Measurements from ENCODE around the gene FAM168B. TPM values are rescaled to one million over a fixed set of nuclear protein-coding genes. Genes with fewer than 3 reads are reported as not detected.

The FAM168B gene
- total and polyA plus RNA-seq, 2 of the 13 experiments (the other 11 are each of a cell fraction or from before 2014, with no cell fraction given), result 64.5 to 113 TPM

DNA sequence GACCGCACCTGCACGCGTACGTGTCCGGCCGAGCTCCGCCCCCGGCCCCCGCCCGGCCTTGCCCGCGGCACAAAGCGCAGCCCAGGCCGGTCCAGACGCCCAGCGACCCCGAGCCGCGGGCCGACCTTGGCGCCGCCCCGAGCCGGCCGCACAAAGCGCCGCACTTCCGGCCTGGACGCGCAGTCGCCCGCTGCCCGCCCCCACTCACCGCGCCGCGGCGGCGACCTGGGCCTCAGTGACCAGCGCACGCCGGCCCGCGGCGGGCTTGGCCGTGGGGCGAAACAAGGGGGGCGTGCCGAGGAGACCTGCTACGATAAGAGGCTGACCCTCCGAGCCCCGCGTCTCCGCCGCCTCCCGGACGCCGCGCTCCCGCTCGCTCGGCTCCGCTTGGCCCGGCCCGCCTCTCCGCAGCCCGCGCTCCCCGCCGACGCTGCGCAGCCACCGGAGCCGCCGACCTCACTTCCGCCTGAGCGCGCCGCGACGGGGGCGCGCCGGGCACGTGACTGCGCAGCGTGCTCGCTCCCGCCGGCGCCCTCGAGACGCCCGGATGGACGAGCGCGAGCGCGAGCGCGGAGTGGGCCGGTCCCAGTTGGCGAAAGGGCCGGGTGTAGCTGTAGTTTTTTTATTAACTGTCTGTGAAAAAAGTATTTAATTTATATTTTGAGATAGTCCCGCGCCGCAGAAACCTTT is at the start of gene FAM168B (continued):
- TF ChIP-seq ZSCAN29 (CRISPR knock-in tag; conservative IDR thresholded peaks at IDR 0.05) (peak; percentile 42; the same call in 1 of the 2 replicates), IRX3 (CRISPR knock-in tag; IDR thresholded peaks at IDR 0.05; ENCODE audit: borderline replicate concordance, low read depth) (peak; percentile 36; the same call in 1 of the 2 replicates), ZNF543 (CRISPR knock-in tag; IDR thresholded peaks at IDR 0.05) (peak; percentile 74; the same call in 1 of the 2 replicates), PCBP2 (optimal IDR thresholded peaks at IDR 0.05; ENCODE audit: low read depth, low read length, poor library complexity, severe bottlenecking) (no peak), ZNF264 (CRISPR knock-in tag; IDR thresholded peaks at IDR 0.05) (0 out of 2 replicates have a peak, but pooled peaks have one; percentile 43), KLF12 (CRISPR knock-in tag; IDR thresholded peaks at IDR 0.05; ENCODE audit: borderline replicate concordance) (peak; percentile 77), PAWR (CRISPR knock-in tag; IDR thresholded peaks at IDR 0.05; ENCODE audit: borderline replicate concordance) (no peak), ARNT2 (CRISPR knock-in tag; IDR thresholded peaks at IDR 0.05; ENCODE audit: low read depth) (peak; percentile 93), CENPT (CRISPR knock-in tag; IDR thresholded peaks at IDR 0.05; ENCODE audit: low read depth) (peak; percentile 28; the same call in 1 of the 2 replicates), SALL1 (CRISPR knock-in tag; IDR thresholded peaks at IDR 0.05) (peak; percentile 78), NRL (CRISPR knock-in tag; IDR thresholded peaks at IDR 0.05; ENCODE audit: borderline replicate concordance) (no peak), MAF1 (CRISPR knock-in tag; IDR thresholded peaks at IDR 0.05; ENCODE audit: borderline replicate concordance) (0 out of 2 replicates have a peak, but pooled peaks have one; percentile 6), SIN3B (IDR thresholded peaks at IDR 0.05; ENCODE audit: low read length) (0 out of 2 replicates have a peak, but pooled peaks have one; percentile 33), ZNF589 (CRISPR knock-in tag; conservative IDR thresholded peaks at IDR 0.05) (0 out of 2 replicates have a peak, but pooled peaks have one; percentile 39), ZC3H13 (CRISPR knock-in tag; IDR thresholded peaks at IDR 0.05) (no peak), HNF4G (IDR thresholded peaks at IDR 0.05; ENCODE audit: borderline replicate concordance, low read depth, low read length) (peak; percentile 58; the same call in 1 of the 2 replicates), HNF4G (CRISPR knock-in tag; IDR thresholded peaks at IDR 0.05; ENCODE audit: borderline replicate concordance, low read depth) (no peak), ZNF777 (CRISPR knock-in tag; IDR thresholded peaks at IDR 0.05) (peak; percentile 47; the same call in 1 of the 2 replicates), SKI (IDR thresholded peaks at IDR 0.05; ENCODE audit: partially characterized antibody) (peak; percentile 96), SRSF1 (optimal IDR thresholded peaks at IDR 0.05; ENCODE audit: low read depth, low read length) (no peak), ELF3 (CRISPR knock-in tag; IDR thresholded peaks at IDR 0.05) (peak; percentile 57), FOXO1 (CRISPR knock-in tag; IDR thresholded peaks at IDR 0.05) (0 out of 2 replicates have a peak, but pooled peaks have one; percentile 10)
- TF ChIP-seq, protein P1, sequence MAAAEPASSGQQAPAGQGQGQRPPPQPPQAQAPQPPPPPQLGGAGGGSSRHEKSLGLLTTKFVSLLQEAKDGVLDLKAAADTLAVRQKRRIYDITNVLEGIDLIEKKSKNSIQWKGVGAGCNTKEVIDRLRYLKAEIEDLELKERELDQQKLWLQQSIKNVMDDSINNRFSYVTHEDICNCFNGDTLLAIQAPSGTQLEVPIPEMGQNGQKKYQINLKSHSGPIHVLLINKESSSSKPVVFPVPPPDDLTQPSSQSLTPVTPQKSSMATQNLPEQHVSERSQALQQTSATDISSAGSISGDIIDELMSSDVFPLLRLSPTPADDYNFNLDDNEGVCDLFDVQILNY (CRISPR knock-in tag; conservative IDR thresholded peaks at IDR 0.05), result peak; percentile 59; the same call in 1 of the 2 replicates
- TF ChIP-seq, protein P2, sequence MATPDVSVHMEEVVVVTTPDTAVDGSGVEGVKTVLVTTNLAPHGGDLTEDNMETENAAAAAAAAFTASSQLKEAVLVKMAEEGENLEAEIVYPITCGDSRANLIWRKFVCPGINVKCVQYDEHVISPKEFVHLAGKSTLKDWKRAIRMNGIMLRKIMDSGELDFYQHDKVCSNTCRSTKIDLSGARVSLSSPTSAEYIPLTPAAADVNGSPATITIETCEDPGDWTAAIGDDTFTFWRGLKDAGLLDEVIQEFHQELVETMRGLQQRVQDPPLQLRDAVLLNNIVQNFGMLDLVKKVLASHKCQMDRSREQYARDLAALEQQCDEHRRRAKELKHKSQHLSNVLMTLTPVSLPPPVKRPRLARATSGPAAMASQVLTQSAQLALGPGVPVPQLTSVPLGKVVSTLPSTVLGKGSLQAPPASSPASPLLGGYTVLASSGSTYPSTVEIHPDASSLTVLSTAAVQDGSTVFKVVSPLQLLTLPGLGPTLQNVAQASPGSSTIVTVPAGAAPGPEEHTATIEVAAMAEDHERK (CRISPR knock-in tag; IDR thresholded peaks at IDR 0.05; ENCODE audit: low read depth), result peak; percentile 94
- TF ChIP-seq, protein P3, sequence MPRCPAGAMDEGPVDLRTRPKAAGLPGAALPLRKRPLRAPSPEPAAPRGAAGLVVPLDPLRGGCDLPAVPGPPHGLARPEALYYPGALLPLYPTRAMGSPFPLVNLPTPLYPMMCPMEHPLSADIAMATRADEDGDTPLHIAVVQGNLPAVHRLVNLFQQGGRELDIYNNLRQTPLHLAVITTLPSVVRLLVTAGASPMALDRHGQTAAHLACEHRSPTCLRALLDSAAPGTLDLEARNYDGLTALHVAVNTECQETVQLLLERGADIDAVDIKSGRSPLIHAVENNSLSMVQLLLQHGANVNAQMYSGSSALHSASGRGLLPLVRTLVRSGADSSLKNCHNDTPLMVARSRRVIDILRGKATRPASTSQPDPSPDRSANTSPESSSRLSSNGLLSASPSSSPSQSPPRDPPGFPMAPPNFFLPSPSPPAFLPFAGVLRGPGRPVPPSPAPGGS (CRISPR knock-in tag; IDR thresholded peaks at IDR 0.05), result peak; percentile 93

Data from HepG2 (cell line).